Measurements from ENCODE around the gene SAT2.

DNA sequence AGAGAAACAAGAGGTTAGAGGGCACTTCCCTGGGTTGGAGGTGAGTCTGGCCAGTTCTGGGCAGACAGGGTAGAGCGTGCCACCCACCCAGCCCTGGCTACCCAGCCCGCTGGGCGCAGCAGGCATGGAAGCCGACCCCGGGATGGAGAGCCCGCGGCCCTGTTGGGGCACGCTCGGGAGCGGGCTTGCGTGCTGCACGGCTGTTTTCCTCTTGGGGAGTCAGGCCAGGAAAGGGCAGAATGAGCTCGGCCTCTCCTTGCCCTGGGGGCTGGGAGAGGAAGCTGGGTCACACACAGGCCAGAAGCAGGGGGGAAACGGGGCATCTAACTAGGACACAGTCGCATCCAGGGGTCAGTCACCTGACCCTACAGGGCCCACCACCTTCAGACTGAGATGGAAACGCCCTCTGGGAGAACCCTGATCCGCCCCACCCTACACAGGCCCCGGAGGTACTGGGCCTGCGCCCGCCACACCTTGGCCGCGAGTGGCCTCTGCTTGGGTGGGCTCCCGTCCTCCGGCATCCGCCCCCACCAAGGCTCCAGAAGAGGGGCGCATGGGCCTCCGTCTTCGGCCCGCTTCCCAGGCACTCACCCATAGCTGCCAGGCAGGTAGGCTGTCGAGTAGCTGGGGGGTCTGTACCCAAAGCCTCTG, 38.9 kb downstream of the SAT2 start:
- no peak for TF ChIP-seq POLR2AphosphoS5 (IDR thresholded peaks at IDR 0.05; ENCODE audit: borderline replicate concordance, low read depth, low read length)
- TF ChIP-seq EZH2 (IDR thresholded peaks at IDR 0.05): no peak
- no peak for TF ChIP-seq FOXP2 (optimal IDR thresholded peaks at IDR 0.05; ENCODE audit: control extremely low read depth, extremely low read length, insufficient read depth)
